ENCODE measurements around the gene LYRM4. TPM values are rescaled to one million over a fixed set of nuclear protein-coding genes. Genes with fewer than 3 reads are reported as not detected.
A peak's percentile ranks its signal among the peaks of the same experiment; 100 is the strongest.

Gene LYRM4
- total and polyA plus RNA-seq, 7 donors, result 11.3 to 21.1 (median 16.1) TPM

- Histone ChIP-seq H3K36me3 (ENCODE audit: insufficient read depth in 1 of 2, low read depth in 1 of 2) (no peaks in the 10 kb centered on the region), H3K27ac (no peak overlapping the region), H3K4me3 (no peak overlapping the region), H3K27me3 (ENCODE audit: insufficient read depth in 3 of 3, low read length in 2 of 3) (peaks cover 0 to 25% (median 5%) of the 10 kb centered on the region in 3 donors), H3K9me3 (no peaks in the 10 kb centered on the region), H3K4me1 (peaks cover 3% of the 10 kb centered on the region)
- intact Hi-C loops (cut with DNase I), result no loop called here
- DNase-seq, result peak in 1 of 2 donors; percentile 51
- no peak for ATAC-seq
- TF ChIP-seq CTCF (IDR thresholded peaks at IDR 0.05), result no peak
- WGBS, 3 donors, result 84 to 90% (median 85%) methylated on average over 12 of the region's 12 CpGs
Measured at GRCh38 chr6:5082487-5083306, 178.1 kb downstream of the LYRM4 start.

GRCh38 chr6:5081955-5082354 lies 178.8 kb downstream of the LYRM4 start:
- Histone ChIP-seq H3K27me3 (ENCODE audit: insufficient read depth in 3 of 3, low read length in 2 of 3) (peaks cover 0 to 18% (median 5%) of the 10 kb centered on the region in 3 donors), H3K4me3 (no peak overlapping the region), H3K27ac (no peak overlapping the region), H3K9me3 (no peaks in the 10 kb centered on the region), H3K4me1 (peaks cover 3% of the 10 kb centered on the region), H3K36me3 (ENCODE audit: insufficient read depth in 1 of 2, low read depth in 1 of 2) (no peaks in the 10 kb centered on the region)
- intact Hi-C loops (cut with DNase I), result no loop called here
- TF ChIP-seq CTCF (IDR thresholded peaks at IDR 0.05), result no peak
- DNase-seq, result no peak
- no peak for ATAC-seq
- WGBS, 3 donors, result 81 to 86% (median 84%) methylated on average over 4 of the region's 4 CpGs

GRCh38 chr6:5081182-5081581 lies 179.6 kb downstream of the LYRM4 start:
- Histone ChIP-seq H3K36me3 (ENCODE audit: insufficient read depth in 1 of 2, low read depth in 1 of 2) (no peaks in the 10 kb centered on the region), H3K4me1 (peaks cover 2% of the 10 kb centered on the region), H3K27ac (no peak overlapping the region), H3K9me3 (no peaks in the 10 kb centered on the region), H3K27me3 (ENCODE audit: insufficient read depth in 3 of 3, low read length in 2 of 3) (peaks cover 0 to 11% (median 5%) of the 10 kb centered on the region in 3 donors), H3K4me3 (no peak overlapping the region)
- WGBS, 3 donors, result 85 to 89% (median 86%) methylated on average over 3 of the region's 3 CpGs
- no peak for ATAC-seq
- no peak for DNase-seq
- TF ChIP-seq CTCF (IDR thresholded peaks at IDR 0.05), result no peak
- intact Hi-C loops (cut with DNase I), result no loop called here

- 62 to 76% (median 73%) methylated on average over 3 of the region's 3 CpGs for WGBS, 3 donors
- no peak overlapping the region for H3K4me3 ChIP-seq
- intact Hi-C loops (cut with DNase I), result no loop called here
- no peak overlapping the region for H3K27ac ChIP-seq
- H3K27me3 ChIP-seq (ENCODE audit: insufficient read depth in 3 of 3, low read length in 2 of 3), result peaks cover 0 to 5% (median 5%) of the 10 kb centered on the region in 3 donors
- TF ChIP-seq CTCF (IDR thresholded peaks at IDR 0.05), result no peak
- H3K36me3 ChIP-seq (ENCODE audit: insufficient read depth in 1 of 2, low read depth in 1 of 2), result no peaks in the 10 kb centered on the region
- H3K9me3 ChIP-seq, result no peaks in the 10 kb centered on the region
- no peak for DNase-seq
- no peaks in the 10 kb centered on the region for H3K4me1 ChIP-seq
- no peak for ATAC-seq
Measured at GRCh38 chr6:5080574-5080973, 180.2 kb downstream of the LYRM4 start.
